Measurements from ENCODE around the gene DOCK9. TPM values are rescaled to one million over a fixed set of nuclear protein-coding genes. Genes with fewer than 3 reads are reported as not detected.

DOCK9 gene
- total RNA-seq, 1 experiment from 2014 or later, result 60.5 TPM

DNA sequence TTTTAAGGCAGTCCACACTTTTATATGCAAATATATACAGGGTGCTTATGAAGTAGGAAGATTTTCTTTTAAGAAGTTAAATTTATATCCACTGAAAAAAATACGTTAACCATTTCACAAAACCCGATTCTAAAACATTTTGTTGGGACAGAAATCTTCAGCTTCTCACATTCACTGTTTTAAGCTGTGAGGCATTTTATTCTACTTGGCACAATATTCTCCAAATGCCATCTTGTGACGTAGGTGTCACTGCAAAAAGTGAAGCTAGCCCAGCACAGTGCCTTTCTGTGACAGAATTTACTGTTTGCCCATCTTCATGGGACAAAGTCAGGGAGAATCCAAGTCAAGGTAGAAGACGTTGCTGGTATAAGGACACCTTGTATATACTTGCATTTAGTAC lies 130.9 kb downstream of the DOCK9 start:
- H3K4me1 ChIP-seq, result peaks cover 4% of the 10 kb centered on the region; the same call in 1 of the 2 replicates

DNA sequence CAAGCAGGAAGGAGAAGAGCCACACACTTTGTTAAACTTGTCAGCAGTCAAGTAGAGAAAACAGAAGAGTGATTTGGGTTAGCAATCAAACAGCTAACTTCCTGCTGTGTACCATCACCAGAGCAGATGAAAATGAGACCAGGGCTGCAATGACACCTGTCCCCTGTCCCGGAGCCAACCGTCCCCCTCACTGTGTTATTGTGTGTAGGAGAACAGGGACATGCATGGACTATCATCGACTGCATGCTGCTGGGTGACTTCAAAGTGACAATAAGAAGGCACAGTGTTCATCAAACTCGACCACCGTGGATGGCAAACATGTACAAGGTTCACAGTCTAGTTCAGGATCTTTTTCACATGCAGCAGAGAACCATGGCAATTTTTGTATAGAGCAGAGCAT lies 131.3 kb downstream of the DOCK9 start:
- peaks cover 4% of the 10 kb centered on the region; the same call in 1 of the 2 replicates for H3K4me1 ChIP-seq
- H3K36me3 ChIP-seq, result peaks cover 70% of the 10 kb centered on the region
- no peaks in the 10 kb centered on the region for H3K9me3 ChIP-seq (replicated peaks)
- DNase-seq, result no peak
- no peak overlapping the region for H3K4me3 ChIP-seq
- H3K27ac ChIP-seq, result no peak overlapping the region
- H3K27me3 ChIP-seq, result no peaks in the 10 kb centered on the region

More for the DNA sequence above, 130.9 kb downstream of the DOCK9 start:
- Histone ChIP-seq H3K4me3 (no peak overlapping the region), H3K36me3 (peaks cover 75% of the 10 kb centered on the region), H3K27me3 (no peaks in the 10 kb centered on the region), H3K9me3 (replicated peaks) (no peaks in the 10 kb centered on the region), H3K27ac (no peak overlapping the region)
- no peak for DNase-seq

DNA sequence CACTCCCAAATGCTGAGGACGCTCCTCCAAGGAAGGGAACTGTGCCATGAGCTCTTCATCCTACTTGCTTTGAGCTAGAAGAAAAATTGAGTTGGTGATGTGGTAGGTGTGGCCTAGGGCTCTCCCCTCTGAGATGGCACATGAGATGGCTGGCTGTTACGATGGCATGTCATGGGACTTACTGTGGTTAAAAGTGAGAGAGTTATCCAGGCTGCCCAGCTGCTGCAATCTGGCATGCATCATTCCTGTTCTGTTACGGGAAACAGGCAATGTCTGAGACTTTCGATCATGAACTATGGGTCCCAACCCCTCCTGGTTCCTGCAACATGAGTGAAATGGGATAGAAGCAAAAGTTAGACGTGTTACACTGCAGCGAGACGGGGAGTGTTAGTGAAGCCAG lies 132.1 kb downstream of the DOCK9 start:
- Histone ChIP-seq H3K27ac (no peak overlapping the region), H3K4me3 (no peak overlapping the region), H3K9me3 (replicated peaks) (no peaks in the 10 kb centered on the region), H3K36me3 (peaks cover 74% of the 10 kb centered on the region), H3K4me1 (peaks cover 4% of the 10 kb centered on the region; the same call in 1 of the 2 replicates), H3K27me3 (no peaks in the 10 kb centered on the region)
- DNase-seq, result no peak

GRCh38 chr13:98844021-98844420 lies 133.8 kb downstream of the DOCK9 start:
- Histone ChIP-seq H3K4me3 (no peak overlapping the region), H3K4me1 (peaks cover 4% of the 10 kb centered on the region; the same call in 1 of the 2 replicates), H3K9me3 (replicated peaks) (no peaks in the 10 kb centered on the region), H3K27ac (no peak overlapping the region), H3K27me3 (no peaks in the 10 kb centered on the region), H3K36me3 (peaks cover 66% of the 10 kb centered on the region)
- no peak for DNase-seq

- H3K4me1 ChIP-seq, result peaks cover 4% of the 10 kb centered on the region; the same call in 1 of the 2 replicates
- peaks cover 64% of the 10 kb centered on the region for H3K36me3 ChIP-seq
- H3K4me3 ChIP-seq, result no peak overlapping the region
- no peaks in the 10 kb centered on the region for H3K9me3 ChIP-seq (replicated peaks)
- no peak overlapping the region for H3K27ac ChIP-seq
- no peaks in the 10 kb centered on the region for H3K27me3 ChIP-seq
- peak; percentile 17 to 39 for DNase-seq
Observed at GRCh38 chr13:98843482-98843877, 134.4 kb downstream of the DOCK9 start.

DNA sequence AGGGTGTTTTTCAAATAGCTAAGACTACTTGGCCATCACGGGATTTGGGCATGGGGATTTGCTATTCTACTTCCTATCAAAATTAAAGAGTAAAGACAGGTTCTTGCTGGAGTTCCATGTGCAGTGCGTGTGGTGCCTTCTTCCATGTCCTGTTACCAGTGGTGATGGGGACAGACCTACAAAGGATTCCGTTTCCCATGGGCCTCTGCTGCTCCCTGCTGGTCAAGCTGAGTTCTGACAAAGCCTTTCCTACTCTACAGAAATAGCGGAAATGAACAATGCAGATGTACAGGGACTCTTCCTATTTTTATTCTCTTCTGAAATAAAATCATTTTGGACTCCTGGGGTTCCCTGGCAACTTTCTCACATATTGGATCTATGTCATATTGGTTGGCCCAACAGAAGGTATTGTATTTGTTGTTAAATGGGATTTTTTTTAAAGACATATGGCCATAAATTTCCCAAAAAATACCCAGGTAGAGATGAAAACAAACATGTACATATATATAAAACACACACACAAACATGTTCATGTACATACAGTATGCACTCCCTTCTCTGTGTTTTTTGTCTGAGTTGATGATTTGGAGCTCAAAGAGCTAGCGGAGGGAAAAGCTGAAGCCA lies 134.9 kb downstream of the DOCK9 start:
- no peak overlapping the region for H3K27ac ChIP-seq
- H3K4me3 ChIP-seq, result no peak overlapping the region
- H3K4me1 ChIP-seq, result peaks cover 4% of the 10 kb centered on the region; the same call in 1 of the 2 replicates

GRCh38 chr13:98842070-98842469 lies 135.8 kb downstream of the DOCK9 start:
- DNase-seq, result no peak
- no peak overlapping the region for H3K4me3 ChIP-seq
- H3K4me1 ChIP-seq, result peaks cover 4% of the 10 kb centered on the region; the same call in 1 of the 2 replicates
- H3K36me3 ChIP-seq, result peaks cover 56% of the 10 kb centered on the region
- no peaks in the 10 kb centered on the region for H3K9me3 ChIP-seq (replicated peaks)
- H3K27ac ChIP-seq, result no peak overlapping the region
- H3K27me3 ChIP-seq, result no peaks in the 10 kb centered on the region

More for the DNA sequence above, 134.9 kb downstream of the DOCK9 start:
- DNase-seq, result peak; percentile 65 to 78
- peaks cover 61% of the 10 kb centered on the region for H3K36me3 ChIP-seq
- no peaks in the 10 kb centered on the region for H3K9me3 ChIP-seq (replicated peaks)
- no peaks in the 10 kb centered on the region for H3K27me3 ChIP-seq

DNA sequence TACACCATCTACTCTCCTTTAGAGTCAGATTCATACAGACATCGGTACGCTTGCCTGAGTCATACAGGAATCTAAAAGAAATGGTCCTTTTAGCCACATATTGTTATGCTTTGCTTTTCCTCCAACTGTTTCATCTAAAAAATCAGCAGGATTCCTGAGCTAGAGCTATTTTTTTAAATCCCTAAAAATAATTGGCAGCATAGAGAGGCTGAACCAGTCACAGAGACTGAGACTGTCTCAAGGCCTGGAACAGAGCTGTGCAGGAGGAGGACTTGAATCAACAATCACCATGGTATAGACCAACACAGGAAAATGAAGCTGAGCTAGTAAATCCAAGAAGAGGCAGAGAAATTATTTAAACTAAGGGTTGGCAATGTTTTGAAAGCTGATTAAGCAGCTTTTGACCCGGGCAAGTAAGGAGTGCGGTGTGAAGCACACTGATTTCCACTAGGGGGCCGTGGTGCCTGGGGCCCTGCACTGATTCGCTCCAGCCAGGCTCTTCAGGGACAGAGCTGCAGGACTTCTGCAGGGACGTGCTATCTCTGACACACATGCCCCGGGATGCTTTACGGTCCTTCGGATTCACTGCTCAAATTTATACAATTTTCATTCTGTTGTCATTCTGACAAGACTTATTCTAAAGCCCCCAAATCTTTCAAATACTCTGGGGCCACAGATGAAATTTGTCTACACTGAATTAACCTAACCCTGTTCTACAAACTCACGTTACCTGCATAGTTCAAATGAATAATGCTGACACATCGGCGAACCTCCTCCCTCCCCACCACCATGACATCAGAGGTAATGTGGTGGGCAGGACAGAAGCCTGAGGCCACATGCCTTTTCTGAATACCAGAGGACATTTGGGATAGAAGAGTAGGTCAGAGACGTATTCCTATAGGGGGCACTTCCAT lies 137.8 kb downstream of the DOCK9 start:
- H3K27ac ChIP-seq, result no peak overlapping the region
- no peaks in the 10 kb centered on the region for H3K27me3 ChIP-seq
- H3K4me3 ChIP-seq, result no peak overlapping the region
- peaks cover 50% of the 10 kb centered on the region for H3K36me3 ChIP-seq
- H3K9me3 ChIP-seq (replicated peaks), result no peaks in the 10 kb centered on the region
- peak; percentile 55 to 70 for DNase-seq
- H3K4me1 ChIP-seq, result peaks cover 4% of the 10 kb centered on the region; the same call in 1 of the 2 replicates

GRCh38 chr13:98838776-98839175 lies 139.1 kb downstream of the DOCK9 start:
- Histone ChIP-seq H3K4me3 (no peak overlapping the region), H3K27me3 (no peaks in the 10 kb centered on the region), H3K27ac (no peak overlapping the region), H3K9me3 (replicated peaks) (no peaks in the 10 kb centered on the region), H3K36me3 (peaks cover 54% of the 10 kb centered on the region), H3K4me1 (peaks cover under 1% of the 10 kb centered on the region; the same call in 1 of the 2 replicates)
- no peak for DNase-seq

DNA sequence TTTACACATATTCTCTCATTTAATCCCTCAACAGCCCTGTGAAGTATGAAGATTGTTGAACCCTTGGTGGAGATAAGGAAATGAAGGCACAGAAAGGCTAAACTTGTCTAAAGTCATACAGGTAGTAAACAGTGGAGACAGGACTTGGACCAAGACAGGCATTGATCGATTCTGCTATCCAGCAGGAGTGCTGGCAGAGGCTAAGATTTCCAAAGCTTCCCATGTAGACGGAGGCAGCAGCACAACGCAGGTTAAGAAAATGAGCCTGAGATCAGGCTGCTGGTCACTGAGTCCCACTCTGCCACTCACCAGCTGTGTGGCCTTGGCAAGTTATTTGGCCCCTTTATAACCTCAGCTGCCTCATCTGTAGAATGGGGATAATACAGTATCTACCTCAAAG lies 140.0 kb downstream of the DOCK9 start:
- H3K4me3 ChIP-seq, result no peak overlapping the region
- H3K36me3 ChIP-seq, result peaks cover 51% of the 10 kb centered on the region
- H3K9me3 ChIP-seq (replicated peaks), result no peaks in the 10 kb centered on the region
- H3K27ac ChIP-seq, result no peak overlapping the region
- no peaks in the 10 kb centered on the region for H3K27me3 ChIP-seq
- no peaks in the 10 kb centered on the region for H3K4me1 ChIP-seq
- no peak for DNase-seq

- Histone ChIP-seq H3K36me3 (peaks cover 66% of the 10 kb centered on the region), H3K4me1 (no peaks in the 10 kb centered on the region), H3K27ac (no peak overlapping the region), H3K4me3 (no peak overlapping the region), H3K9me3 (replicated peaks) (no peaks in the 10 kb centered on the region), H3K27me3 (no peaks in the 10 kb centered on the region)
- no peak for DNase-seq
Observed at GRCh38 chr13:98835156-98835555, 142.7 kb downstream of the DOCK9 start.

GRCh38 chr13:98834254-98834960 lies 143.5 kb downstream of the DOCK9 start:
- Histone ChIP-seq H3K9me3 (replicated peaks) (no peaks in the 10 kb centered on the region), H3K36me3 (peaks cover 67% of the 10 kb centered on the region), H3K27me3 (no peaks in the 10 kb centered on the region), H3K27ac (no peak overlapping the region), H3K4me1 (no peaks in the 10 kb centered on the region), H3K4me3 (no peak overlapping the region)
- no peak for DNase-seq

GRCh38 chr13:98831236-98831635 lies 146.6 kb downstream of the DOCK9 start:
- DNase-seq, result no peak
- Histone ChIP-seq H3K36me3 (peaks cover 80% of the 10 kb centered on the region), H3K9me3 (replicated peaks) (no peaks in the 10 kb centered on the region), H3K27ac (no peak overlapping the region), H3K4me3 (no peak overlapping the region), H3K27me3 (no peaks in the 10 kb centered on the region), H3K4me1 (no peaks in the 10 kb centered on the region)

DNA sequence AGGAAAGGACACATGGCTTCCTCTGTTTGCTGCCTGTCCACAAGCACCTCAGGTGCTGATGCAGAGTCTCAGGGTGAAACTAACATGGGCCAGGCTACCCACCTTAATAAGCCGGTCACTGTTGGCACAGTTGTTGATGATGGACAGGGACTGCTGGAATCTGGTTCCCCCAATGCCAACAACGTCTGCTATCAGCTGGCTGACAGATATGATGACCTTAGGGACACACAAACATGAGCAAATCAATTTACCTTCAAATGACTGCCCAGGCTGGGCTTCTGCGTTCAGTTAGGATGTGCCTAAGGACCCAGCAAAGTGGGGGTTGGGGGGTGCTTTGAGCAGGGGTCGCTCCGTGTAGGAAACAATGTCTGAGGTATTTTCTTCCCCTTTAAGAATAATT lies 148.3 kb downstream of the DOCK9 start:
- Histone ChIP-seq H3K36me3 (peaks cover 82% of the 10 kb centered on the region), H3K4me1 (no peaks in the 10 kb centered on the region), H3K4me3 (no peak overlapping the region), H3K27ac (no peak overlapping the region), H3K9me3 (replicated peaks) (no peaks in the 10 kb centered on the region), H3K27me3 (no peaks in the 10 kb centered on the region)
- no peak for DNase-seq

GRCh38 chr13:98828614-98829013 lies 149.2 kb downstream of the DOCK9 start:
- no peaks in the 10 kb centered on the region for H3K9me3 ChIP-seq (replicated peaks)
- H3K4me1 ChIP-seq, result no peaks in the 10 kb centered on the region
- peaks cover 83% of the 10 kb centered on the region for H3K36me3 ChIP-seq
- H3K27ac ChIP-seq, result no peak overlapping the region
- no peak for DNase-seq
- H3K4me3 ChIP-seq, result no peak overlapping the region
- H3K27me3 ChIP-seq, result no peaks in the 10 kb centered on the region

All from SJCRH30 (cell line).